Mesenchymal stem cell (in vitro differentiated cells and primary cell): ENCODE results near the gene SPACA5.

ENCODE experiments used
- DNase-seq: peaks from one replicate; pipeline ENCODE4 v3.0.0-alpha.2; 2013
- H2AFZ ChIP-seq: one replicate; pipeline ENCODE4 v1.6.1; 2013; ENCODE audit warnings: low read depth, mild to moderate bottlenecking, control low read depth, inconsistent platforms, low read length, moderate library complexity
- H2AK5ac ChIP-seq: 2 replicates; pipeline ENCODE4 v1.6.1; 2013; ENCODE audit warnings: low read length, moderate library complexity, mild to moderate bottlenecking, inconsistent platforms; ENCODE audit not compliant: severe bottlenecking
- H2BK120ac ChIP-seq: one replicate; pipeline ENCODE4 v1.6.1; 2013; ENCODE audit warnings: low read depth, mild to moderate bottlenecking, inconsistent platforms, low read length, moderate library complexity
- H2BK12ac ChIP-seq, 2 experiments: one replicate each; pipeline ENCODE4 v1.6.1; 2013; ENCODE audit warnings: inconsistent platforms in 2 of 2, low read length in 2 of 2, mild to moderate bottlenecking in 2 of 2, moderate library complexity in 2 of 2, control low read depth in 1 of 2
- H2BK15ac ChIP-seq: one replicate; pipeline ENCODE4 v1.6.1; 2013; ENCODE audit warnings: mild to moderate bottlenecking, low read depth, inconsistent platforms; ENCODE audit not compliant: poor library complexity, severe bottlenecking
- H2BK5ac ChIP-seq: 2 replicates; pipeline ENCODE4 v1.6.1; 2013; ENCODE audit warnings: low read depth, mild to moderate bottlenecking, low read length, control low read depth, inconsistent platforms; ENCODE audit not compliant: poor library complexity, severe bottlenecking
- H3K14ac ChIP-seq, 2 experiments: one replicate each; pipeline ENCODE4 v1.6.1; 2013; ENCODE audit warnings: inconsistent platforms in 2 of 2, low read length in 2 of 2, control low read depth in 1 of 2, mild to moderate bottlenecking in 1 of 2, moderate library complexity in 1 of 2
- H3K18ac ChIP-seq, 2 experiments: one replicate each; pipeline ENCODE4 v1.6.1; 2013; ENCODE audit warnings: inconsistent platforms in 2 of 2, low read length in 2 of 2, control low read depth in 1 of 2, low read depth in 1 of 2, mild to moderate bottlenecking in 1 of 2
- H3K23ac ChIP-seq, 2 experiments: one replicate each; pipeline ENCODE4 v1.6.1; 2013; ENCODE audit warnings: inconsistent platforms in 2 of 2, low read length in 2 of 2, mild to moderate bottlenecking in 2 of 2, moderate library complexity in 2 of 2, control low read depth in 1 of 2
- H3K27ac ChIP-seq: 2 replicates; pipeline ENCODE4 v1.5.1; 2013; ENCODE audit warnings: mild to moderate bottlenecking, moderate library complexity, low read length, control low read depth, inconsistent platforms; ENCODE audit not compliant: poor library complexity, severe bottlenecking
- H3K27me3 ChIP-seq, 2 experiments: 2 replicates each; pipeline versions ENCODE4 v1.6.1 to v1.7.0; 2013; ENCODE audit warnings: low read length in 2 of 2, mild to moderate bottlenecking in 2 of 2, moderate library complexity in 2 of 2, control low read depth in 1 of 2, inconsistent platforms in 1 of 2; ENCODE audit not compliant: control insufficient read depth in 1 of 2, insufficient read depth in 1 of 2
- H3K36me3 ChIP-seq, 2 experiments: 2 replicates each; pipeline versions ENCODE4 v1.6.1 to v1.7.0; 2013; ENCODE audit warnings: low read length in 2 of 2, control low read depth in 1 of 2, inconsistent platforms in 1 of 2, low read depth in 1 of 2, mild to moderate bottlenecking in 1 of 2; ENCODE audit not compliant: insufficient read depth in 2 of 2, control insufficient read depth in 1 of 2
- H3K4ac ChIP-seq, 2 experiments: one replicate each; pipeline ENCODE4 v1.6.1; 2013; ENCODE audit warnings: inconsistent platforms in 2 of 2, low read length in 2 of 2, mild to moderate bottlenecking in 2 of 2, moderate library complexity in 2 of 2, control low read depth in 1 of 2, low read depth in 1 of 2
- H3K4me1 ChIP-seq: 2 replicates; pipeline ENCODE4 v1.6.1; 2013; ENCODE audit warnings: low read depth, low read length, control low read depth; ENCODE audit not compliant: control insufficient read depth, insufficient read depth
- H3K4me2 ChIP-seq: 2 replicates; pipeline ENCODE4 v1.6.1; 2013; ENCODE audit warnings: low read length, mild to moderate bottlenecking, inconsistent platforms; ENCODE audit not compliant: poor library complexity, severe bottlenecking
- H3K4me3 ChIP-seq, 2 experiments: 2 replicates each; pipeline versions ENCODE4 v1.5.1 to v1.7.0; 2013; ENCODE audit warnings: low read length in 2 of 2, mild to moderate bottlenecking in 2 of 2, control low read depth in 1 of 2, low read depth in 1 of 2; ENCODE audit not compliant: insufficient read depth in 1 of 2
- H3K79me1 ChIP-seq: replicated peaks from 2 replicates; pipeline ENCODE4 v1.6.1; 2013; ENCODE audit warnings: mild to moderate bottlenecking, control low read depth, low read length, inconsistent platforms; ENCODE audit not compliant: poor library complexity, severe bottlenecking
- H3K9ac ChIP-seq: 2 replicates; pipeline ENCODE4 v1.7.0; 2013; ENCODE audit warnings: mild to moderate bottlenecking, low read length, moderate library complexity
- H3K9me3 ChIP-seq: 2 replicates; pipeline ENCODE4 v1.7.0; 2013; ENCODE audit warnings: mild to moderate bottlenecking, low read length; ENCODE audit not compliant: control insufficient read depth
- H4K8ac ChIP-seq: one replicate; pipeline ENCODE4 v1.6.1; 2013; ENCODE audit warnings: inconsistent platforms, mild to moderate bottlenecking, low read length, moderate library complexity
- H4K91ac ChIP-seq: one replicate; pipeline ENCODE4 v1.6.1; 2013; ENCODE audit warnings: mild to moderate bottlenecking, low read length, inconsistent platforms
- WGBS: methylation state at CpG from one replicate; pipeline ENCODE4 v1.1.7; 2013; ENCODE audit warnings: mixed read lengths; 5-methylcytosine and 5-hydroxymethylcytosine counted together

The SPACA5 gene

GRCh38 chrX:48021026-48021900, 14.5 kb downstream of the SPACA5 start:
- Histone ChIP-seq H3K9me3 (no peaks in the 10 kb centered on the region), H3K4ac (peak overlapping the region in 1 of 2 experiments; percentile 69), H3K14ac (peak overlapping the region in 1 of 2 experiments; percentile 75), H2BK120ac (peak overlapping the region; percentile 94), H3K79me1 (no peaks in the 10 kb centered on the region), H3K9ac (peak overlapping the region; percentile 98), H3K27me3 (no peaks in the 10 kb centered on the region), H3K23ac (no peak overlapping the region), H2AK5ac (no peak overlapping the region), H3K4me2 (peak overlapping the region; percentile 50), H3K4me1 (no peaks in the 10 kb centered on the region), H3K4me3 (peak overlapping the region in 1 of 2 experiments; percentile 75), H2BK15ac (peak overlapping the region; percentile 94), H3K27ac (peak overlapping the region; percentile 92), H4K8ac (peak overlapping the region; percentile 95), H2BK12ac (no peak overlapping the region), H3K18ac (peak overlapping the region; percentile 75 to 83), H2BK5ac (peak overlapping the region; percentile 98), H3K36me3 (no peaks in the 10 kb centered on the region), H2AFZ (peak overlapping the region; percentile 71), H4K91ac (peak overlapping the region; percentile 80)
- DNase-seq, result peak; percentile 87
- under 1% methylated on average over 22 of the region's 30 CpGs for WGBS

GRCh38 chrX:48022100-48022499, 15.3 kb downstream of the SPACA5 start:
- Histone ChIP-seq H3K27me3 (no peaks in the 10 kb centered on the region), H4K8ac (no peak overlapping the region), H3K4me2 (no peak overlapping the region), H2AK5ac (no peak overlapping the region), H3K18ac (no peak overlapping the region), H2BK12ac (no peak overlapping the region), H3K79me1 (no peaks in the 10 kb centered on the region), H2BK5ac (no peak overlapping the region), H3K4me3 (peak overlapping the region in 1 of 2 experiments; percentile 75), H3K4me1 (no peaks in the 10 kb centered on the region), H3K9ac (no peak overlapping the region), H2BK15ac (no peak overlapping the region), H2AFZ (no peak overlapping the region), H2BK120ac (no peak overlapping the region), H3K9me3 (no peaks in the 10 kb centered on the region), H3K36me3 (no peaks in the 10 kb centered on the region), H3K14ac (no peak overlapping the region), H3K4ac (no peak overlapping the region), H3K27ac (no peak overlapping the region), H4K91ac (no peak overlapping the region), H3K23ac (no peak overlapping the region)
- DNase-seq, result no peak
- WGBS, result no CpG with 5 or more reads among the region's 3 CpGs

DNA sequence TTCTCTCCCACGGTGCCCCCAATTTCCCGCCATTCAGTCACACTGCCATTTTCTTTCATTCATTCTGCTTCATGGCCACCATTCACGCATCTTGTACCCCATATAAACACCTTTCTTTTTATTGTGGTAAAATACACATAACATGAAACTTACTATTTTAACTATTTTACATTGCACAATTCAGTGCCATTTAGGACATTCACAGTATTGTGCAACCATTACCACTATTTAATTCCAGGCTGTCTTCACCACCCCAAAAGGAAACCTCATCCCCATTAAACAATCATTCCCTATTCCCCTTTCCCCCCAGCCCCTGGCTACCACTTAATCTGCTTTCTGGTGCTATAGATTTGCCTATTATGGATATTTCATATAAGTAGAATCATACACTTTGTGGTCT, 15.9 kb downstream of the SPACA5 start:
- 90% methylated on average over 2 of the region's 3 CpGs for WGBS

GRCh38 chrX:48025561-48025960, 18.8 kb downstream of the SPACA5 start:
- Histone ChIP-seq H2AK5ac (no peak overlapping the region), H3K9ac (no peak overlapping the region), H2BK15ac (no peak overlapping the region), H3K4me2 (no peak overlapping the region), H4K8ac (no peak overlapping the region), H3K14ac (no peak overlapping the region), H2AFZ (no peak overlapping the region), H3K36me3 (no peaks in the 10 kb centered on the region), H2BK120ac (no peak overlapping the region), H3K79me1 (no peaks in the 10 kb centered on the region), H3K4ac (no peak overlapping the region), H3K27me3 (no peaks in the 10 kb centered on the region), H3K23ac (no peak overlapping the region), H3K9me3 (no peaks in the 10 kb centered on the region), H3K4me1 (no peaks in the 10 kb centered on the region), H2BK12ac (no peak overlapping the region), H3K27ac (no peak overlapping the region), H3K18ac (no peak overlapping the region), H3K4me3 (no peak overlapping the region), H2BK5ac (no peak overlapping the region), H4K91ac (no peak overlapping the region)
- DNase-seq, result peak; percentile 67
- 0% methylated on average over 3 of the region's 7 CpGs for whole genome bisulfite sequencing

More for the DNA sequence above, 15.9 kb downstream of the SPACA5 start:
- Histone ChIP-seq H3K4me3 (no peak overlapping the region), H2AK5ac (no peak overlapping the region), H3K27ac (no peak overlapping the region), H3K36me3 (no peaks in the 10 kb centered on the region), H3K4ac (no peak overlapping the region), H2BK120ac (no peak overlapping the region), H3K27me3 (no peaks in the 10 kb centered on the region), H2BK15ac (no peak overlapping the region), H3K9ac (no peak overlapping the region), H2BK12ac (no peak overlapping the region), H4K91ac (no peak overlapping the region), H2AFZ (no peak overlapping the region), H3K23ac (no peak overlapping the region), H3K79me1 (no peaks in the 10 kb centered on the region), H3K18ac (no peak overlapping the region), H3K4me2 (no peak overlapping the region), H2BK5ac (no peak overlapping the region), H3K14ac (no peak overlapping the region), H3K9me3 (no peaks in the 10 kb centered on the region), H3K4me1 (no peaks in the 10 kb centered on the region), H4K8ac (no peak overlapping the region)
- DNase-seq, result no peak
